ENCODE measurements around the gene ATF6B. TPM values are rescaled to one million over a fixed set of nuclear protein-coding genes. Genes with fewer than 3 reads are reported as not detected.
A peak's percentile ranks its signal among the peaks of the same experiment; 100 is the strongest.

The ATF6B gene
- total RNA-seq, 1 donor = 27.5 TPM

- H3K36me3 ChIP-seq (ENCODE audit: insufficient read depth, low read length) = peaks cover 6% of the 10 kb centered on the region
- no peak overlapping the region for H2AFZ ChIP-seq (ENCODE audit: low read length)
- H3K4me1 ChIP-seq (ENCODE audit: insufficient read depth, low read length) = peaks cover 40% of the 10 kb centered on the region
- H3K79me2 ChIP-seq (ENCODE audit: insufficient read depth, low read length) = no peaks in the 10 kb centered on the region
- H4K20me1 ChIP-seq (ENCODE audit: insufficient read depth, low read length) = peaks cover 7% of the 10 kb centered on the region
- peaks cover 29% of the 10 kb centered on the region for H3K27me3 ChIP-seq (ENCODE audit: insufficient read depth, low read length)
- H3K27ac ChIP-seq (ENCODE audit: low read depth, low read length) = no peak overlapping the region
- TF ChIP-seq CTCF (IDR thresholded peaks at IDR 0.05; ENCODE audit: extremely low read depth, low read depth, low read length) = no peak
- no peak for DNase-seq (ENCODE audit: insufficient read length, low spot score, missing footprints)
- no peak overlapping the region for H3K4me3 ChIP-seq (ENCODE audit: insufficient read depth, low read length)
- no peaks in the 10 kb centered on the region for H3K9me3 ChIP-seq (ENCODE audit: low read depth, low read length)
- H3K4me2 ChIP-seq (ENCODE audit: insufficient read depth, low read length) = no peak overlapping the region
These were observed 16.5 kb downstream of the ATF6B start for GRCh38 chr6:32111424-32112066.

GRCh38 chr6:32110632-32111031 lies 17.4 kb downstream of the ATF6B start:
- no peaks in the 10 kb centered on the region for H3K36me3 ChIP-seq (ENCODE audit: insufficient read depth, low read length)
- H3K4me3 ChIP-seq (ENCODE audit: insufficient read depth, low read length) = no peak overlapping the region
- no peaks in the 10 kb centered on the region for H3K79me2 ChIP-seq (ENCODE audit: insufficient read depth, low read length)
- no peak for DNase-seq (ENCODE audit: insufficient read length, low spot score, missing footprints)
- no peak for TF ChIP-seq CTCF (IDR thresholded peaks at IDR 0.05; ENCODE audit: extremely low read depth, low read depth, low read length)
- H3K9me3 ChIP-seq (ENCODE audit: low read depth, low read length) = no peaks in the 10 kb centered on the region
- H3K27me3 ChIP-seq (ENCODE audit: insufficient read depth, low read length) = peaks cover 31% of the 10 kb centered on the region
- peaks cover 7% of the 10 kb centered on the region for H4K20me1 ChIP-seq (ENCODE audit: insufficient read depth, low read length)
- no peak overlapping the region for H3K27ac ChIP-seq (ENCODE audit: low read depth, low read length)
- H3K4me2 ChIP-seq (ENCODE audit: insufficient read depth, low read length) = no peak overlapping the region
- H2AFZ ChIP-seq (ENCODE audit: low read length) = no peak overlapping the region
- H3K4me1 ChIP-seq (ENCODE audit: insufficient read depth, low read length) = peaks cover 40% of the 10 kb centered on the region

GRCh38 chr6:32109765-32110160 lies 18.3 kb downstream of the ATF6B start:
- no peak overlapping the region for H3K4me3 ChIP-seq (ENCODE audit: insufficient read depth, low read length)
- H3K9me3 ChIP-seq (ENCODE audit: low read depth, low read length) = no peaks in the 10 kb centered on the region
- H3K79me2 ChIP-seq (ENCODE audit: insufficient read depth, low read length) = no peaks in the 10 kb centered on the region
- H3K27ac ChIP-seq (ENCODE audit: low read depth, low read length) = no peak overlapping the region
- no peak overlapping the region for H3K4me2 ChIP-seq (ENCODE audit: insufficient read depth, low read length)
- no peak overlapping the region for H2AFZ ChIP-seq (ENCODE audit: low read length)
- H3K36me3 ChIP-seq (ENCODE audit: insufficient read depth, low read length) = no peaks in the 10 kb centered on the region
- peaks cover 7% of the 10 kb centered on the region for H4K20me1 ChIP-seq (ENCODE audit: insufficient read depth, low read length)
- no peak for TF ChIP-seq CTCF (IDR thresholded peaks at IDR 0.05; ENCODE audit: extremely low read depth, low read depth, low read length)
- DNase-seq (ENCODE audit: insufficient read length, low spot score, missing footprints) = no peak
- H3K27me3 ChIP-seq (ENCODE audit: insufficient read depth, low read length) = peaks cover 33% of the 10 kb centered on the region
- peaks cover 32% of the 10 kb centered on the region for H3K4me1 ChIP-seq (ENCODE audit: insufficient read depth, low read length)

GRCh38 chr6:32109114-32109764 lies 18.8 kb downstream of the ATF6B start, which contains the start of gene TNXB:
Gene TNXB (minus strand): TSS chr6:32109338. CDS start chr6:32098198, 11,140 bp downstream.
- Histone ChIP-seq H2AFZ (ENCODE audit: low read length) (no peak within 1 kb of the TSS), H3K9me3 (ENCODE audit: low read depth, low read length) (no peaks in the 10 kb centered on the region), H3K4me3 (ENCODE audit: insufficient read depth, low read length) (peak within 1 kb of the TSS; percentile 8), H3K4me2 (ENCODE audit: insufficient read depth, low read length) (peak within 1 kb of the TSS; percentile 65), H3K4me1 (ENCODE audit: insufficient read depth, low read length) (peaks cover 27% of the 10 kb centered on the region), H3K27me3 (ENCODE audit: insufficient read depth, low read length) (peaks cover 35% of the 10 kb centered on the region), H3K36me3 (ENCODE audit: insufficient read depth, low read length) (no peaks in the 10 kb centered on the region), H4K20me1 (ENCODE audit: insufficient read depth, low read length) (peaks cover 7% of the 10 kb centered on the region), H3K79me2 (ENCODE audit: insufficient read depth, low read length) (no peaks in the 10 kb centered on the region), H3K27ac (ENCODE audit: low read depth, low read length) (no peak within 1 kb of the TSS)
- no peak for DNase-seq (ENCODE audit: insufficient read length, low spot score, missing footprints)
- TF ChIP-seq CTCF (IDR thresholded peaks at IDR 0.05; ENCODE audit: extremely low read depth, low read depth, low read length) = no peak
